Spleen (tissue), 11 donors: ENCODE measurements around the gene SEMA3G. TPM values are rescaled to one million over a fixed set of nuclear protein-coding genes. Genes with fewer than 3 reads are reported as not detected.

Experiments
- DNase-seq: peaks from one replicate; pipeline ENCODE4 v3.0.0-alpha.2; 2020
- H3K27ac ChIP-seq, 8 donors: fragments of 200-600 bp; sonication (generic) in 7 of 8; 1 replicate in 4 of 8; 2 replicates in 4 of 8; pipeline versions ENCODE4 v1.5.0 to v1.8.0; 2016 to 2021; ENCODE audit warnings: inconsistent platforms in 4 of 8, mild to moderate bottlenecking in 4 of 8, moderate library complexity in 1 of 8
- H3K27me3 ChIP-seq, 7 donors: fragments of 200-600 bp; sonication (generic) in 6 of 7; replicated peaks in 1 of 7; 1 replicate in 4 of 7; 2 replicates in 3 of 7; pipeline versions ENCODE4 v1.5.0 to v1.8.0; 2016 to 2021; ENCODE audit warnings: inconsistent platforms in 3 of 7, mild to moderate bottlenecking in 1 of 7
- H3K36me3 ChIP-seq, 6 donors: fragments of 200-600 bp; sonication (generic) in 5 of 6; 1 replicate in 4 of 6; 2 replicates in 2 of 6; pipeline versions ENCODE4 v1.5.0 to v1.8.0; 2016 to 2021; ENCODE audit warnings: inconsistent platforms in 2 of 6
- H3K4me1 ChIP-seq, 6 donors: fragments of 200-600 bp; sonication (generic) in 5 of 6; 1 replicate in 3 of 6; 2 replicates in 3 of 6; pipeline versions ENCODE4 v1.5.0 to v1.8.0; 2016 to 2021; ENCODE audit warnings: inconsistent platforms in 3 of 6
- H3K4me3 ChIP-seq, 8 donors: fragments of 200-600 bp; sonication (generic) in 7 of 8; 1 replicate in 4 of 8; 2 replicates in 4 of 8; pipeline versions ENCODE4 v1.5.0 to v1.8.0; 2016 to 2021; ENCODE audit warnings: inconsistent platforms in 4 of 8, mild to moderate bottlenecking in 4 of 8, moderate library complexity in 2 of 8
- H3K9me3 ChIP-seq, 8 donors: fragments of 200-600 bp; sonication (generic) in 7 of 8; 1 replicate in 4 of 8; 2 replicates in 4 of 8; pipeline versions ENCODE4 v1.5.0 to v1.8.0; 2016 to 2021; ENCODE audit warnings: inconsistent platforms in 4 of 8
- POLR2A ChIP-seq, 3 donors: fragments of 450-650 bp; IDR thresholded peaks; one replicate each; pipeline ENCODE4 v1.5.1; 2017; ENCODE audit warnings: antibody characterized with exemption in 3 of 3, mild to moderate bottlenecking in 1 of 3
- POLR2AphosphoS5 ChIP-seq, 3 donors: sonication (generic); formaldehyde crosslinking; IDR thresholded peaks; one replicate each; pipeline ENCODE4 v1.5.1; 2017; ENCODE audit warnings: antibody characterized with exemption in 3 of 3
- WGBS, 5 donors: extraction: QIAGEN DNeasy Blood & Tissue Kit in 3 of 5; methylation state at CpG; one replicate each; pipeline versions ENCODE4 v1.1.5 to v1.1.7; 2013 to 2018; 5-methylcytosine and 5-hydroxymethylcytosine counted together
- intact Hi-C: fragments of 100-400 bp; cut with DNase I; formaldehyde crosslinking; loops from one replicate; pipeline ENCODE4 v1.15.0; 2023; ENCODE audit warnings: low total_unique reads
- polyA plus RNA-seq, 3 donors: library from polyadenylated mRNA; stranded (reverse); fragments of 200-250 nt; gene quantifications; one replicate each; pipeline ENCODE4 v1.2.1, GENCODE V29; 2013
- total RNA-seq, 7 donors: library from RNA; depleted of rRNA in 3 of 7; stranded (reverse); fragments of >200 nt in 3 of 7; fragmentation: NEBNext Ultra II Directional in 4 of 7; extraction: Animal tissue kit (Norgen Biotek cat#: 25700) in 4 of 7; gene quantifications; one replicate each; pipeline versions ENCODE4 v1.1.0 to v1.2.1, GENCODE V29; 2016 to 2021
- TF ChIP-seq, protein P1 (sequence below), 11 experiments: fragments of 200-600 bp in 7 of 11; fragments of 450-650 bp in 4 of 11; sonication (generic) in 4 of 11; IDR thresholded peaks in 8 of 11; conservative IDR thresholded peaks in 3 of 11; 1 replicate in 7 of 11; 2 replicates in 4 of 11; pipeline versions ENCODE4 v1.4.0 to v1.8.0; 2016 to 2021; ENCODE audit warnings: antibody characterized with exemption in 11 of 11, inconsistent platforms in 4 of 11, mild to moderate bottlenecking in 1 of 11
- donor health status: healthy with polysubstance abuse.
- donor health status: DM: no; HTN: no; CAD: no; lungs with moderate emphysema.
- donor health status: DM: no; HTN: no; CAD: no.
- donor health status: Bipolar disorder and iron deficiency.
- donor health status: healthy.
- donor health status: DM: no; HTN: no; CAD: no.
- donor health status: DM: yes; HTN: yes; CAD: no.

Gene SEMA3G
- total and polyA plus RNA-seq, 10 donors = 1.0 to 20.2 (median 9.5) TPM

GRCh38 chr3:52404391-52404790 is 40.5 kb downstream of the SEMA3G start:
- H3K36me3 ChIP-seq = peaks cover 0 to 95% (median 78%) of the 10 kb centered on the region in 6 donors
- WGBS, 5 donors = 90 to 100% (median 95%) methylated on average over 4 to 10 of the region's 10 CpGs

GRCh38 chr3:52403955-52404354 is 40.9 kb downstream of the SEMA3G start:
- Histone ChIP-seq H3K27ac (no peak overlapping the region), H3K9me3 (no peaks in the 10 kb centered on the region), H3K27me3 (no peaks in the 10 kb centered on the region), H3K4me3 (no peak overlapping the region), H3K36me3 (peaks cover 0 to 99% (median 78%) of the 10 kb centered on the region in 6 donors), H3K4me1 (peaks cover 12 to 42% (median 18%) of the 10 kb centered on the region in 6 donors)
- whole genome bisulfite sequencing, 5 donors = 81 to 89% (median 86%) methylated on average over 3 of the region's 3 CpGs
- intact Hi-C loops = no loop called here
- peak; percentile 49 for DNase-seq
- TF ChIP-seq POLR2AphosphoS5 (IDR thresholded peaks at IDR 0.05) = no peak
- no peak for TF ChIP-seq POLR2A (IDR thresholded peaks at IDR 0.05)
- TF ChIP-seq, protein P1, sequence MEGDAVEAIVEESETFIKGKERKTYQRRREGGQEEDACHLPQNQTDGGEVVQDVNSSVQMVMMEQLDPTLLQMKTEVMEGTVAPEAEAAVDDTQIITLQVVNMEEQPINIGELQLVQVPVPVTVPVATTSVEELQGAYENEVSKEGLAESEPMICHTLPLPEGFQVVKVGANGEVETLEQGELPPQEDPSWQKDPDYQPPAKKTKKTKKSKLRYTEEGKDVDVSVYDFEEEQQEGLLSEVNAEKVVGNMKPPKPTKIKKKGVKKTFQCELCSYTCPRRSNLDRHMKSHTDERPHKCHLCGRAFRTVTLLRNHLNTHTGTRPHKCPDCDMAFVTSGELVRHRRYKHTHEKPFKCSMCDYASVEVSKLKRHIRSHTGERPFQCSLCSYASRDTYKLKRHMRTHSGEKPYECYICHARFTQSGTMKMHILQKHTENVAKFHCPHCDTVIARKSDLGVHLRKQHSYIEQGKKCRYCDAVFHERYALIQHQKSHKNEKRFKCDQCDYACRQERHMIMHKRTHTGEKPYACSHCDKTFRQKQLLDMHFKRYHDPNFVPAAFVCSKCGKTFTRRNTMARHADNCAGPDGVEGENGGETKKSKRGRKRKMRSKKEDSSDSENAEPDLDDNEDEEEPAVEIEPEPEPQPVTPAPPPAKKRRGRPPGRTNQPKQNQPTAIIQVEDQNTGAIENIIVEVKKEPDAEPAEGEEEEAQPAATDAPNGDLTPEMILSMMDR (IDR thresholded peaks at IDR 0.05 in 8 of 11, conservative IDR thresholded peaks at IDR 0.05 in 3 of 11) = no peak

More at GRCh38 chr3:52404391-52404790, 40.5 kb downstream of the SEMA3G start:
- TF ChIP-seq POLR2AphosphoS5 (IDR thresholded peaks at IDR 0.05) = no peak
- TF ChIP-seq, protein P1 (IDR thresholded peaks at IDR 0.05 in 8 of 11, conservative IDR thresholded peaks at IDR 0.05 in 3 of 11) = no peak
- TF ChIP-seq POLR2A (IDR thresholded peaks at IDR 0.05) = no peak
- no peak overlapping the region for H3K4me3 ChIP-seq
- DNase-seq = peak; percentile 53
- no peaks in the 10 kb centered on the region for H3K9me3 ChIP-seq
- peaks cover 16 to 47% (median 22%) of the 10 kb centered on the region in 6 donors for H3K4me1 ChIP-seq
- H3K27me3 ChIP-seq = no peaks in the 10 kb centered on the region
- no peak overlapping the region for H3K27ac ChIP-seq
- intact Hi-C loops = no loop called here

- H3K27me3 ChIP-seq = no peaks in the 10 kb centered on the region
- H3K36me3 ChIP-seq = peaks cover 0 to 100% (median 79%) of the 10 kb centered on the region in 6 donors
- no peak overlapping the region for H3K27ac ChIP-seq
- H3K9me3 ChIP-seq = no peaks in the 10 kb centered on the region
- intact Hi-C loops = no loop called here
- 95 to 97% (median 96%) methylated on average over 7 to 19 of the region's 19 CpGs for WGBS, 5 donors
- peaks cover 6 to 36% (median 12%) of the 10 kb centered on the region in 6 donors for H3K4me1 ChIP-seq
- no peak overlapping the region for H3K4me3 ChIP-seq
- TF ChIP-seq, protein P1 (IDR thresholded peaks at IDR 0.05 in 8 of 11, conservative IDR thresholded peaks at IDR 0.05 in 3 of 11) = no peak
- TF ChIP-seq POLR2AphosphoS5 (IDR thresholded peaks at IDR 0.05) = peak in 2 of 3 donors; percentile 12 to 63
- TF ChIP-seq POLR2A (IDR thresholded peaks at IDR 0.05) = no peak
- DNase-seq = peak; percentile 56
Observed at GRCh38 chr3:52403271-52403841, 41.5 kb downstream of the SEMA3G start.

DNA sequence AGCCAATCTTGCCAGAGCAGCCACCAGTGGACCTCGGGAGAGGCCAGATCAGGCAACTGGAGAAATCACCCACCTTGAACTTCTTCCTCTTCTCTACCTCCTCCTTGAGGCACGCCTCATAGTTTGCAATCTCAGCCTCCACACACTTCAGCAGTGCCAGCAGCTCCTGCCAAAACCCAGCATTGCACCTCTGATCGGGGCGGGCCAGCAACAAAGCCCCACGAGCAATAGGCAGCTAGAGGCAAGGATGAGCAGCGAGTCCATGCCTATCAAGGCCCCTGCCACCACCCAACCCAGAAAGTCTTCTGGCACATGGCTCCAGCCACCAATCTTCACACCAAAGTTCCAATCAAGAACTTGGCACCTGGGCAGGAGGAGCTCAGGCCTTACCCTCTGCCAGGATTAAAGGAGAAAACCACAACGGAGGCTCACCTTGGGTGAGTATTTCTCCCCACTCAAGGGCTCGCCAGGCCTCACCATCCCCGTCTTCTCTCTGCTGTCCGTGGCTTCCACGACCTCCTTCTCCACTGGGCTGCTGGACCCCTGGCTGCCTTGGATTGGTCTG is 42.1 kb downstream of the SEMA3G start:
- H3K9me3 ChIP-seq = no peaks in the 10 kb centered on the region
- no peaks in the 10 kb centered on the region for H3K27me3 ChIP-seq
- 92 to 97% (median 93%) methylated on average over 11 of the region's 11 CpGs for WGBS, 5 donors
- peaks cover 1 to 31% (median 6%) of the 10 kb centered on the region in 6 donors for H3K4me1 ChIP-seq
- no peak overlapping the region for H3K27ac ChIP-seq
- TF ChIP-seq POLR2AphosphoS5 (IDR thresholded peaks at IDR 0.05) (no peak), POLR2A (IDR thresholded peaks at IDR 0.05) (no peak)
- no peak overlapping the region for H3K4me3 ChIP-seq
- H3K36me3 ChIP-seq = peaks cover 0 to 100% (median 77%) of the 10 kb centered on the region in 6 donors
- intact Hi-C loops = no loop called here
- peak; percentile 48 for DNase-seq
